ENCODE measurements around the gene LETM1.

The LETM1 gene

GRCh38 chr4:1806596-1807331 lies 49.2 kb downstream of the LETM1 start:
- Histone ChIP-seq H3K36me3 (ENCODE audit: control insufficient read depth, insufficient read depth, low read length) (peaks cover 32% of the 10 kb centered on the region), H3K27ac (ENCODE audit: low read depth, low read length, severe bottlenecking) (no peak overlapping the region), H3K4me1 (ENCODE audit: control insufficient read depth, insufficient read depth, low read length, poor library complexity, severe bottlenecking) (no peaks in the 10 kb centered on the region), H3K4me3 (ENCODE audit: extremely low read depth, insufficient read depth, low read length, poor library complexity, severe bottlenecking) (no peak overlapping the region), H3K9me3 (ENCODE audit: control insufficient read depth, low read length) (no peaks in the 10 kb centered on the region)
- 92 to 95% methylated on average over 36 to 40 of the region's 41 CpGs for whole genome bisulfite sequencing, 2 experiments (ENCODE audit: insufficient coverage in 2 of 2)

- Histone ChIP-seq H3K36me3 (ENCODE audit: control insufficient read depth, insufficient read depth, low read length) (peaks cover 28% of the 10 kb centered on the region), H3K9me3 (ENCODE audit: control insufficient read depth, low read length) (no peaks in the 10 kb centered on the region), H3K4me3 (ENCODE audit: extremely low read depth, insufficient read depth, low read length, poor library complexity, severe bottlenecking) (no peak overlapping the region), H3K27ac (ENCODE audit: low read depth, low read length, severe bottlenecking) (no peak overlapping the region), H3K4me1 (ENCODE audit: control insufficient read depth, insufficient read depth, low read length, poor library complexity, severe bottlenecking) (no peaks in the 10 kb centered on the region)
- 92 to 95% methylated on average over 11 of the region's 11 CpGs for WGBS, 2 experiments (ENCODE audit: insufficient coverage in 2 of 2)
Measured at GRCh38 chr4:1806223-1806564, 49.8 kb downstream of the LETM1 start.

GRCh38 chr4:1805493-1806222 lies 50.3 kb downstream of the LETM1 start:
- Histone ChIP-seq H3K9me3 (ENCODE audit: control insufficient read depth, low read length) (no peaks in the 10 kb centered on the region), H3K4me3 (ENCODE audit: extremely low read depth, insufficient read depth, low read length, poor library complexity, severe bottlenecking) (no peak overlapping the region), H3K36me3 (ENCODE audit: control insufficient read depth, insufficient read depth, low read length) (peaks cover 31% of the 10 kb centered on the region), H3K27ac (ENCODE audit: low read depth, low read length, severe bottlenecking) (no peak overlapping the region), H3K4me1 (ENCODE audit: control insufficient read depth, insufficient read depth, low read length, poor library complexity, severe bottlenecking) (no peaks in the 10 kb centered on the region)
- 92 to 94% methylated on average over 43 of the region's 47 CpGs for WGBS, 2 experiments (ENCODE audit: insufficient coverage in 2 of 2)

GRCh38 chr4:1804638-1805492 lies 51.1 kb downstream of the LETM1 start:
- Histone ChIP-seq H3K4me1 (ENCODE audit: control insufficient read depth, insufficient read depth, low read length, poor library complexity, severe bottlenecking) (no peaks in the 10 kb centered on the region), H3K36me3 (ENCODE audit: control insufficient read depth, insufficient read depth, low read length) (peaks cover 31% of the 10 kb centered on the region), H3K4me3 (ENCODE audit: extremely low read depth, insufficient read depth, low read length, poor library complexity, severe bottlenecking) (no peak overlapping the region), H3K9me3 (ENCODE audit: control insufficient read depth, low read length) (no peaks in the 10 kb centered on the region), H3K27ac (ENCODE audit: low read depth, low read length, severe bottlenecking) (no peak overlapping the region)
- 96 to 97% methylated on average over 30 to 37 of the region's 37 CpGs for WGBS, 2 experiments (ENCODE audit: insufficient coverage in 2 of 2)

GRCh38 chr4:1803523-1804423 lies 52.2 kb downstream of the LETM1 start:
- Histone ChIP-seq H3K36me3 (ENCODE audit: control insufficient read depth, insufficient read depth, low read length) (peaks cover 37% of the 10 kb centered on the region), H3K27ac (ENCODE audit: low read depth, low read length, severe bottlenecking) (no peak overlapping the region), H3K9me3 (ENCODE audit: control insufficient read depth, low read length) (no peaks in the 10 kb centered on the region), H3K4me3 (ENCODE audit: extremely low read depth, insufficient read depth, low read length, poor library complexity, severe bottlenecking) (no peak overlapping the region), H3K4me1 (ENCODE audit: control insufficient read depth, insufficient read depth, low read length, poor library complexity, severe bottlenecking) (no peaks in the 10 kb centered on the region)
- WGBS, 2 experiments (ENCODE audit: insufficient coverage in 2 of 2): 96 to 97% methylated on average over 50 to 51 of the region's 51 CpGs

GRCh38 chr4:1802720-1803522 lies 53.0 kb downstream of the LETM1 start:
- WGBS, 2 experiments (ENCODE audit: insufficient coverage in 2 of 2): 94 to 95% methylated on average over 65 to 71 of the region's 71 CpGs
- H3K36me3 ChIP-seq (ENCODE audit: control insufficient read depth, insufficient read depth, low read length): peaks cover 38% of the 10 kb centered on the region
- no peak overlapping the region for H3K27ac ChIP-seq (ENCODE audit: low read depth, low read length, severe bottlenecking)
- H3K4me1 ChIP-seq (ENCODE audit: control insufficient read depth, insufficient read depth, low read length, poor library complexity, severe bottlenecking): no peaks in the 10 kb centered on the region
- no peaks in the 10 kb centered on the region for H3K9me3 ChIP-seq (ENCODE audit: control insufficient read depth, low read length)
- no peak overlapping the region for H3K4me3 ChIP-seq (ENCODE audit: extremely low read depth, insufficient read depth, low read length, poor library complexity, severe bottlenecking)

- WGBS, 2 experiments (ENCODE audit: insufficient coverage in 2 of 2): 94 to 96% methylated on average over 16 to 22 of the region's 22 CpGs
- Histone ChIP-seq H3K27ac (ENCODE audit: low read depth, low read length, severe bottlenecking) (no peak overlapping the region), H3K9me3 (ENCODE audit: control insufficient read depth, low read length) (no peaks in the 10 kb centered on the region), H3K36me3 (ENCODE audit: control insufficient read depth, insufficient read depth, low read length) (peaks cover 38% of the 10 kb centered on the region), H3K4me1 (ENCODE audit: control insufficient read depth, insufficient read depth, low read length, poor library complexity, severe bottlenecking) (no peaks in the 10 kb centered on the region), H3K4me3 (ENCODE audit: extremely low read depth, insufficient read depth, low read length, poor library complexity, severe bottlenecking) (no peak overlapping the region)
Measured at GRCh38 chr4:1802151-1802715, 53.7 kb downstream of the LETM1 start.

GRCh38 chr4:1801286-1801958 lies 54.5 kb downstream of the LETM1 start:
- 96 to 98% methylated on average over 48 to 50 of the region's 56 CpGs for WGBS, 2 experiments (ENCODE audit: insufficient coverage in 2 of 2)
- H3K9me3 ChIP-seq (ENCODE audit: control insufficient read depth, low read length): no peaks in the 10 kb centered on the region
- H3K36me3 ChIP-seq (ENCODE audit: control insufficient read depth, insufficient read depth, low read length): peaks cover 33% of the 10 kb centered on the region
- H3K4me3 ChIP-seq (ENCODE audit: extremely low read depth, insufficient read depth, low read length, poor library complexity, severe bottlenecking): no peak overlapping the region
- H3K27ac ChIP-seq (ENCODE audit: low read depth, low read length, severe bottlenecking): no peak overlapping the region
- H3K4me1 ChIP-seq (ENCODE audit: control insufficient read depth, insufficient read depth, low read length, poor library complexity, severe bottlenecking): no peaks in the 10 kb centered on the region

GRCh38 chr4:1800805-1801204 lies 55.2 kb downstream of the LETM1 start:
- Histone ChIP-seq H3K36me3 (ENCODE audit: control insufficient read depth, insufficient read depth, low read length) (peaks cover 27% of the 10 kb centered on the region), H3K9me3 (ENCODE audit: control insufficient read depth, low read length) (no peaks in the 10 kb centered on the region), H3K27ac (ENCODE audit: low read depth, low read length, severe bottlenecking) (no peak overlapping the region), H3K4me1 (ENCODE audit: control insufficient read depth, insufficient read depth, low read length, poor library complexity, severe bottlenecking) (no peaks in the 10 kb centered on the region), H3K4me3 (ENCODE audit: extremely low read depth, insufficient read depth, low read length, poor library complexity, severe bottlenecking) (no peak overlapping the region)
- WGBS, 2 experiments (ENCODE audit: insufficient coverage in 2 of 2): 93 to 95% methylated on average over 6 to 7 of the region's 10 CpGs

Data from mesodermal cell (in vitro differentiated cells).